ENCODE data around the gene KHDC4.

The KHDC4 gene

DNA sequence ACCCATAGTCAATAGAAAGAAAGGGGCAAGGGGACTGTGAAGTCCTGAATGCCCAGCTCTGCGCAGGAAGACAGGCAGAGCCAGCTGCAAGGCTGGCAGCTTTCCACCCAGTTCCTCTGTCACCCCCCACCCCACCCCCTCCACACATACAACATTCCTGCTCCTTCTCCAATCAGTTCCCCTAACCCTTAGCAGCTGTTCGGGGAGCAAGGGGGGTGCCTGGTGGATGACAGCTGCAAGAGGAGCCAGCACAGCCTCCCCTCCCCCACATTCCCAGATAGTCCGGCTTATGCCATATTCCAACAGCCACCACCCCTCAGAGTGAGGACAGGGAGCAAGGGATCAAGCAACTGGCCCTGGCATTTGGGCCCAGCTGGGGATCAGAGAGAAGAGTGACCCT, 34.5 kb upstream of the KHDC4 start:
- no peak for DNase-seq

DNA sequence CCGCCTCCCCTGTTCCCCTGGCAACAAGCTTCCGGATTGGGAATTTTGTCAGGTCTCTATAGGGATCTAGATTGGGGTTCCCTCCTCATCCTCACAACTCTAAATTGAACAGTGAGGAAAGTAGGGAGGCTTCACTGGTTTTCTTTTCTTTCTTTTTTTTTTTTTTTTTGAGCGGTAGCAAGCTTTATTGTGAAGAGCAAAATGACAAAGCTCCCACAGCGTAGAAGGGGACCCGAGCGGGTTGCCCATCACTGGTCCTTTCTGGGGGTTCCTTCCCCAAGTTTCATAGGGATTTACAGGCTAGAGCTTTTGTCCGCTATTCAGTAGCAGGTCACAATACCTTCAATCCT, 33.8 kb upstream of the KHDC4 start:
- no peak for DNase-seq

DNA sequence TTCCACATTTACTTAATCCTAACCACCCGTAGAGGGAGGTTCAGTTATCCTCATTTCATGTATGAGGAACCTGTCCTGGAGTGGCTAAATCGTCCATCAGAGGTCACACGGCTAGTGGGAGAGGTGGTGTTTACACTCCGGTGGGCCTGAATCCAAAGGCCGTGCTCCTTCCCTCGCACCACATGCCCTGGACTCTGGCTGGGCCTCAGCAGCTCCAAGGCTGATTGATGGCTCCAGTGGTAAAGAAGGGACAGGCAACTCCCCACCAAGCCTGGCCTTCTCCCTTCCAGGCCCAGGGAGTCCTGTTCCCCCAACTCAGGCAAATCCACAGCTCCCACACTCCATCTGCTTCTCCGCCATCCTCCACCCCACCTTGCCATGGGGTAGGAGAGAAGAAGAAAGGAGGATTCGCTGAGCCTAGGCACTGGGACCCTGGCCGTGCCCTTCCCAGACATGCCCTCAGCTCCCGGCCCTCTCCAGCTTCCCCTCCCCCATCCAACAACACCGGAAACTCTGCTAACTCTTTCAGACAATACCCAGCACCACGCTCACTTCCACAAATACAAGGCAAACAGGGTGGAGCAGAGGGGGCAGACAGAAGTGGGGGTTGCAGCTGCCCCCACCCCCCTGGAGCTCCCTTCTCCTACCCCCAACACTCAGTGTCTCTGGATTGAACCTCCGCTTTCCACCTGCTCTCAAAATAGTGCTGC, 33.3 kb upstream of the KHDC4 start:
- no peak for DNase-seq

DNA sequence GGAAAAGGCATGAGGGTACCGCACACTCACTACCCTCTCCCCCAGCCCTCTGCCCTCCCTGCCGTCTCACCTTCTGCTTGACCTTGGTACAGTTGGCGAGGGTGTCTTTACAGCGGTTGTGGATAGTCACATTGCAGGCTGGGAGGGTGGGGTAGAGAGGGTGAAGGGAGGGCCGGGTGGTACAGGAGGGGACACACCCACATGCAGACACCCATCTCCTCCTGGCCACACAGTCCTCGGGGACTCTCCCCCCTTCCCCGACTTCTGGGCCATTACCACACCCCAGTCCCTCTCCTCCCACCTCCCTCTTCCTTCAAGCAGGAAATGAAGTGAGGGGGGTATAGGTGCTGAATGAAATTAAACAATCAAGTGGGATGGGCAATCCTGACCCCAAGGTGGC, 32.5 kb upstream of the KHDC4 start:
- DNase-seq = no peak

DNA sequence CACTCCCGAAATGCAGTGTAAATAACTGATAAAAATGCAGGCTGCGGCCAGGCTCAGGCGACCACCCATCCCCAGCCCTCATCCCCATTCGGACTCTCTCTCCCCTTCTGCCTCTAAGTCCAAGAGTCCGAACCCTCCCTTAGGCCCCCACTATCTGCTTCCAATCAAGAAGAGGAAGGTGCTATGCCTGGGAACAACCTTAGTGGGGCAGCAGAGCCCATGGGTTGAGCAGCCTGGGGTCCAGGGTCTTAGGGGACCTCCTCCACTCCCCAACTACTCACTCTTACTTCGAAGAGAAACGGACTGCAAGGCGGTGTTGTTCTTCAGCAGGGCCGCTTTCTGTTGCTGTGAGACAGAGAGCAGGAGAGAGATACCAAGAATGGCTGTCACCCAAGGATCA, 31.9 kb upstream of the KHDC4 start:
- no peak for DNase-seq

DNA sequence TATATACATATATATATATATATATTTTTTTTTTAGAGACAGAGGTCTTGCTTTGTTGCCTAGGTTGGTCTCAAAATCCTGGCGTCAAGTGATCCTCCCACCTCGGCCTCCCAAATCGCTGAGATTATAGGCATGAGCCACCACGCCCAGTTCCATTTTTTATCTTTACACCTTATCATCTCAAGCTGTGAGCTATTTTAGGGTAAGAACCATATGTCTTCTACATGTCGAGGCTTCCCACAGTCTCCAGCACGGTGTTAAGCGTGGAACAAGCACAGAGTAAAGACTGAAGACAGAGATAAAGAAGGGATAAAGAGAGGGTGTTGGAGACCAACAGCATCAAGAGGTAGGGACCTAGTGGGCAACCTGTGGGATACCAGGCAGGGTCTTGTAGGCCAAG, 30.0 kb upstream of the KHDC4 start:
- no peak for DNase-seq

DNA sequence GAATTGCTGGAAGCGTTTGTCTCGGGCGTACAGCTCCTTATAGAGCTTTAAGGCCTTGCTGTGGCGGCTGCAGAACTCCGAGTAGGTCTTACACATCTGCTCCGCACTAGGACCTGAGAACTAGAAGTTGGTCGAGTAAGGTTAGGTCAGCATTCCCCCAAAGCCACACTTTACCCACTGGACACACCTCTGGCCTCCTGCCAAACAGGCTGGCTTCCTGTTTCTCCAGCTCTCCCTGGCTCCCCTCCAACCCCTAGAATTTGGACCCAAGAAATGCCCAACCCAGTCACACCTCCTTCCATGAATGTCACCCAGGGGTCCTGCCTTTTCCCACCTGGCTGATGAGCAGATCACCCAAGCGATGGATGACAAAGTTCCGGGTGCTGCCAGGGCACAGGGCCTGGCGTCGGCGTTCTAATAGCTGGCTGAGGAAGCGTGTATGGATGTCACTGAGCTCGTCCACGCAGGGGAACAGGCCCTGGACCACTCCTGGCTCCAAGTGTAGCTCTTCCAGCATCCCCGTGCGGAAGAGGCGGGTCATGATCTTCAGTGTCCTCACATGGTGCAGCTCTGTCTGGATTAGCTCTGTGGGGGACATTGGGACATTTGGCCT, 28.5 kb upstream of the KHDC4 start:
- no peak for DNase-seq

DNA sequence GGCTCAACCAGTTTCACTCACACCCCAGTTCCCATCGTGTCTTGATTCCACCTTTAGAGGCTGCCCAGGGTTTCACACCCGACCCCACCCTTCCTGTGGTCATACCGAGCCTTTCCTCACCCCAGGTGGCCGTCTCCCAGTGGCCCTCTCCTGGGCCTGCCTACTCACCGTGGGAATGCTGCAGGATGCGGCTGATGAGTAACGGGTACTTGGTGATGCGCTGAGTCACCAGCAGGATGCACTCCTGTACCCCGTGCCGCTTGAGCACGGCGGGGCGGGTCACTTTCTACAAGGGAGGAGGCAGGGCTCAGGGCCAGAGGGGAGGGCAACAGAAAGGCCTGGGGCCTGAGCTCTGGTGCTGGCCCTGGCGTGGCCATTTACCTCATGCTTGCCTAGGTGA, 27.7 kb upstream of the KHDC4 start:
- no peak for DNase-seq

DNA sequence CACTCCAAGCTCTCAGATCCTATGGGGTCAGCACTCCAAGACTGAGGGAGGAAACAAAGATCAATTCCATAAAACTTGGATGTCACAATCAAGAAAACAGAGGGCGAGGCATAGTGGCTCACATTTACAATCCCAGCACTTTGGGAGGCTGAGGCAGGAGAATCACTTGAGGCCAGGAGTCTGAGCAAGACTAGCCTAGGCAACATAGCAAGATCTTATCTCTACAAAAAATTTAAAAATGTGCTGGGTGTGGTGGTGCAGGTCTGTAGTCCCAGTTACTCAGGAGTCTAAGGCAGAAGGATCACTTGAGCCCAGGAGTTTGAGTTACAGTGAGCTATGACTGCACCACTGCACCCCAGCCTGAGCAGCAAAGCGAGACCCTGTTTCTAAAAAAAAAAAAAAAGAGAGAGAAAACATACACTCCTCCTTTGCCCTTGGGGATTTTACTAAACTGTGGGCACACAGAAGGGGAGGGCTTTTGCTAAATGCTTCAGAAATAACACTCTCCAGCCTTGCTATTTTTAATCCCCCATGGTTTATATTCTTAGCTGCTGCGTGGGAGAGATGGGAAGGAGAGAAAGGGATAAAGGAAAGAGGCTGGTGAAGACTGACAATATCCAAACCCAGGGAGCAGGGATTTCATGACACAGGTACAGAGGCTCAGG, 26.0 kb upstream of the KHDC4 start:
- no peak for DNase-seq

DNA sequence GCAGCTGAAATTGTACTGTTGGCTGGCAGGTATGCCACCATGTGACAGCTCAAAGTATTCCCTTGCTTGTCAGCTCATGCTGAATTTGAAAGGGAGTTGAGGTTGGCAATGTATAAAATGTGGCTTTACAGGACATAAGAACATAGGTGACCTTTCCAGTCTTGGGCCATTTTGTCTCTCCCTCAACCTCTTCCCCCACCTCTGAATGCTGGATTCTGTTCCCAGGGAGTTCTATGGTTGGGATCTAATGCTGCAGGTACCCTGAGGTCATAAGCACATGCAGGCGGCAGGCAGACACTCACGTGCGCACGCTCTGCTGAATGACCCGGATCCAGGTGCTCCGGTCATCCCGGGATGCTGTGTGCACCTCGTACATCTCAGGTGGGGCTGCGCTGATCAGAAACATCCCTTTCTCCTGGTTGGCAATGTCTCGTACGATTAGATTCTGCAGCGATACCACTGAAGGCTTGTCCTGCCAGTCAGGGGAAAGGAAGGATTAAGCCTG, 23.2 kb upstream of the KHDC4 start:
- DNase-seq = no peak

DNA sequence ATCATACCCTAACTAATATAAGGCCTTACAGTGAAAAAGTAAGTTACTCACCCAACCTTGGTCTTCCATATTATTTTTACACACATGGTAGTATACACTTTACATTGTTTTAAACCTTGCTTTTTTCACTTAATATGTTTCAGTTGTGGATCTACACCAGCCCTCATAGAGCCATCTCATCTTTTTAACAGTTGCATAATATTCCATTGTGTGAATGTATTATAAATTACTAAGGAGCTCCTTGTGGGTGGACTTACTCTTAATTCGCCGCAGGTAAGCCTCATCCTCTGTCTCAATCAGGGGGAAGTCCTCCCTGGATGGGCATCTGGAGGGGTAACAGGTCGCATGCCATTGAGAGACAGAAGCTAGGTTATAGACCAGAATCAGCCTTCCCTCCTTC, 20.4 kb upstream of the KHDC4 start:
- no peak for DNase-seq

DNA sequence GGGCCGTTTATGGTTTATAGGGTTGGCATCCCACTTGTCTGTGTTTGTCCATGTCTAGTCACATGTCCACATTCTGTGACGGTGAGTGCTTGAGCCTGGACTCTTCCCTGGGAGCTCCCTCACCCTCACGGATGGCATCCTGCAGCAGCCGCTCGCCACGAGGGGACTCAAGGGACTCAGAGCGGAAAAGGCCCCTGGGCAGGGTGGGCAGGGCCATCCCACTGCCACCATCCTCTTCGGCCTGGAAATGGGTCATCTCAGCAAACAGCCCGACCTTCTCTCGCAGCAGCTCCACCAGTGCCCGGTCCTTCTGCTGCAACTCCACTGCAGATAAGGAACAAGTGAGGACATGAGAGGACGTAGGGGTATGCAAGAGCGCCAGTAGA, 18.3 kb upstream of the KHDC4 start:
- no peak for DNase-seq

DNA sequence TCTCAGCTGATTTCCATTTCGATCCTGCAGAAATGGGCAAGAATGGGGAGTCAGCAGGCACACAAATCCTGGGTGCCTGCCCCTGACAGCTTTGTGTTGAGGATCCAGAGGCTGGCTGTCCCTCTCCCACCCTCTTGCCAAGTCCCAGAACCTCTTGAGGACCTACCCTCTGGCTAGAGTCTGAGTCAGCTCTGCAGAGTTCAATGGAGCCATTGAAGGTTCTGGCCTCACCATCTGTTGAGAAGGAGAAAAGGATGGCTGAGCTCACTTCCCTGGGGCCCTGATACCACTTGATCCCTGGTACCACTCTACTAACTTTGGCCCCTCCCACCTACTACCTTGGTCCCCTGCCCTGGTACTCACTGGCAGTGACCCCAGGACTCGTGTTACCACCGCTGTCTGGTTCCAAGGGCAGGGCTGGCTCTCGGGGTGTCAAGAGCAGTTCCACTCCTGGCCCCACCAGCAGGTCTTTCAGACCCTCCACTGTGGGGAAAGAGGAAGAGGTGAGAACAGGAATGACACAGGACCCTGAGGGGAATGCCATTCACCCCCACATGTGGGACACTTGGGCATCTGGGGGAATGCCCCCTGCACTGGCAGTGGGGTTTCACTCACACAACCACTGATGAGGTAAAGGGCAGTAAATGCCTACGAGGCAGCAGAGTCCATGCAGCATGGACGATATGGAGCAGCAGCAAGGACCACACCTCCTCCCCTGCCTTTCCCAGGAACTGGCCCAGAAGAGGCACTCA, 17.7 kb upstream of the KHDC4 start:
- DNase-seq = peak in 1 of 2 experiments; percentile 21

DNA sequence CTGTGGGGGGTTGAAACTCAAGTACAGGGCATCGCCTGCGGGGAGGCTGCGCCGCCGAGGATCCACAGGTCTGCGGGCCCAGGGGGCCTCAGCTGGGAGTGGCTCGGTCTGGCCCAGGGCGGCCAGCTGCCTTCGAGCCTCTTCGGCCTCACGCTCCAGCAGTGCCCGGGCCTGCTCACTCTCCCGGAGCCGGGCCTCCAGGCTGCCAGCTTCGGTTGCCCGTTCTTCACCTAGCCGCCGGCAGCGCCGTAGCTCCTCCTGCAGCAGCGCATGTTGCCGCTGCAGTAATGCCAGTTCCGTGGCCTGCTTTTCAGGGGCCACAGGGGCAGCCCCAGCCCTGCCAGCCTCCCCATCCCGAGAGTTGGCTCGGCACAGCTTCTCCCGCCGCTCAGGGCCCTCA, 16.6 kb upstream of the KHDC4 start:
- no peak for DNase-seq

DNA sequence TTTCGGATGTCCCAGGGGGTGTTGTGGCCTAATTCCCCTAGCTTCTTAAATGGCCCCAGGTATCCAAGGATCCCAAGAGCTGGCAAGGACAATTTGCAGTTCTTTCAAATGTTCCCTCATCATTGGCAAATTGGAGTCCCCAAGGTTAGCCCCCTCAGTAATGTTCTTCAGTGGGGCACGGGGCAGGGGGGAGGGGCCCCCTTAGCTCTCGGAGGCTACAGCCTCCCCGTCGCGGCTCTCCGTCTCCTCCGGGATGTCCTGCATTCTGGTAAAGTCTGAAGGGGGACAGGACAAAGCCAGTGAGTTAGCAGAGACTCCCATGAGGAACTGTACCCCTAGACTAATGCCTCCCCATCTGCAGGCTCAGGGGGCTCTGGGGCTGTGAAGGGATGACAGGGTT, 13.5 kb upstream of the KHDC4 start:
- DNase-seq = no peak

DNA sequence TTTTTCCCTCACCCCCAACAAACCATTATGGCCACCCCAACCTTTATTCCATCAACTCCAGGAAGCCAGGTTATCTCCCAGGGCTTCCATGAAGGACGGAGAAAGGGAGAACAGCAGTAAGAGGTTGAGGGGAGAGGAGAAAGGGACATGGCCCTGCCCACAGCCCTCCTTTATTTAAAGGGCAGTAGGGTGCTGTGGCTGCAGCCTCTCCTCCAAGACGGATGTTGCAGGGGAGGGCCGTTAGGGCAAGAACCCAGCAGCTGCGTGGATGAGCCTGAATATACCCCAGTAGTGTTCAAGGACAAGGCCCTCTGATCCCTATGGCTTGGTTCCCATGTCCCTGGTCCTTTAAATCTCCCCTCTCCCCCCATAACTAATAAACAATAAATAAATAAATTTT, 13.1 kb upstream of the KHDC4 start:
- DNase-seq = no peak

DNA sequence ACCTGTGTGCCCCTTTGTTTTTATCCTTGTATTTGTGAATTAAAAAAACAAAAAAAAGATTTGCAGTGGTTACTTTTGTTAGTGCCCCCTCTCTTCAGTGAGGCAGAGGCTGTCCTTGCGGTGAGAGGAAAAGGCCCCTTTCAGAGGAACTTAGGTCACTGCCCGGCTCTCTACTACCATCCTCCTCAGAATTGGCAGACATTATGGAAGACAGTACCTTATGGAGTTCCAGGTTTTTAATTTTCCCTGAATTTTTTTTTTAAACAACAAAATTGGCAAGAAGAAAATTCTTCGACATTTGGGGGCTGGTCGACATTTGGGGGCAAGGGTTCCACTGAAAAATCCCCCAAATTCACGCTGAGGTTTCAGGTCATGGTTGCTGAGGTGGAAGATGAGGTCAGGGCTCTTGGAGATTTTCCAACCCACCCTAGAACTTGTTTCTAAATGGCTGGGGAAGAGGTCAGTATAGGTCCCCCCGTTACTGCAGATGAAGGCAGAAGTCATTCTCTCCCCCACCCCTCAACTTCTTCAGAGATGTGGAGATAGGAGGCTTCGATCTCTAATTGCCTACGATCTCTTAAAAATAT, 12.5 kb upstream of the KHDC4 start:
- DNase-seq = no peak

DNA sequence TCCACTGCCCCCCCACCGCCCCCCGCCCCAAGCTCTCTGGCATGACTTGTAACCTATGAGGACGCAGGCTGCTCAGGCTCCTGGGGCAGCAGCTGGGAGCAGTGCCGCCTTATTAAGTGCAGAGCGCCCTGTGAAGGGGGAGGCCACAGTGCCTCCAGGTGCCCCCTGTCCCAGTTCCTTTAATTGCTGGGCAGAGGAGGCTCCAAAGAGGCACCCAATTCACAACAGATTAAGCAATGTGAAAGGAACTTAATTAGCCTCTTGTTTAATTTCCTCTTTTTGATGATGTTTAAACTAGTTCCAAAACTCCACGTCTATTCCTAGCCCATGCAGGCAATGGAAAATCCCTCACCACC, 10.2 kb upstream of the KHDC4 start:
- no peak for DNase-seq

DNA sequence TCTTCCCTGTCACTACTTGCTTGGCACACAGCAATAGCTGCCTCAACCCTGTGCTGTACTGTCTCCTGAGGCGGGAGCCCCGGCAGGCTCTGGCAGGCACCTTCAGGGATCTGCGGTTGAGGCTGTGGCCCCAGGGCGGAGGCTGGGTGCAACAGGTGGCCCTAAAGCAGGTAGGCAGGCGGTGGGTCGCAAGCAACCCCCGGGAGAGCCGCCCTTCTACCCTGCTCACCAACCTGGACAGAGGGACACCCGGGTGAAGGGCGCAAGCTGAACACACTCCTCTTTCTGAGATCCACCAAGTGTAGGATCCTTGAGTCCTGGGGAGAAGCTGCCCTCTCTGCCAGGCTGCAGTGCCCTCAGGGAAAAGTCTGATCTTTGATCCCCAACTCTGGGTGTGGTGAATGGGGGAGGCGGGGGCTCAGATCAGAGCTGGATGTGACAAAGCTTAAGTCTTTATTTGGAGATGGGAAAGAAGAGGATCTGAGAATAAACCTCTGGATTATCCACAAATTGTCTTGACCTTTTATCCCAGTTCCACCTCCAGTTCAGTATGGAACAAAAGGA, 8.4 kb upstream of the KHDC4 start:
- no peak for DNase-seq

DNA sequence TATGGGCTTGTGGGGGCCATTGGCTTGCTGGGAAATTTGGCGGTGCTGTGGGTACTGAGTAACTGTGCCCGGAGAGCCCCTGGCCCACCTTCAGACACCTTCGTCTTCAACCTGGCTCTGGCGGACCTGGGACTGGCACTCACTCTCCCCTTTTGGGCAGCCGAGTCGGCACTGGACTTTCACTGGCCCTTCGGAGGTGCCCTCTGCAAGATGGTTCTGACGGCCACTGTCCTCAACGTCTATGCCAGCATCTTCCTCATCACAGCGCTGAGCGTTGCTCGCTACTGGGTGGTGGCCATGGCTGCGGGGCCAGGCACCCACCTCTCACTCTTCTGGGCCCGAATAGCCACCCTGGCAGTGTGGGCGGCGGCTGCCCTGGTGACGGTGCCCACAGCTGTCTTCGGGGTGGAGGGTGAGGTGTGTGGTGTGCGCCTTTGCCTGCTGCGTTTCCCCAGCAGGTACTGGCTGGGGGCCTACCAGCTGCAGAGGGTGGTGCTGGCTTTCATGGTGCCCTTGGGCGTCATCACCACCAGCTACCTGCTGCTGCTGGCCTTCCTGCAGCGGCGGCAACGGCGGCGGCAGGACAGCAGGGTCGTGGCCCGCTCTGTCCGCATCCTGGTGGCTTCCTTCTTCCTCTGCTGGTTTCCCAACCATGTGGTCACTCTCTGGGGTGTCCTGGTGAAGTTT, 7.8 kb upstream of the KHDC4 start:
- DNase-seq = no peak

DNA sequence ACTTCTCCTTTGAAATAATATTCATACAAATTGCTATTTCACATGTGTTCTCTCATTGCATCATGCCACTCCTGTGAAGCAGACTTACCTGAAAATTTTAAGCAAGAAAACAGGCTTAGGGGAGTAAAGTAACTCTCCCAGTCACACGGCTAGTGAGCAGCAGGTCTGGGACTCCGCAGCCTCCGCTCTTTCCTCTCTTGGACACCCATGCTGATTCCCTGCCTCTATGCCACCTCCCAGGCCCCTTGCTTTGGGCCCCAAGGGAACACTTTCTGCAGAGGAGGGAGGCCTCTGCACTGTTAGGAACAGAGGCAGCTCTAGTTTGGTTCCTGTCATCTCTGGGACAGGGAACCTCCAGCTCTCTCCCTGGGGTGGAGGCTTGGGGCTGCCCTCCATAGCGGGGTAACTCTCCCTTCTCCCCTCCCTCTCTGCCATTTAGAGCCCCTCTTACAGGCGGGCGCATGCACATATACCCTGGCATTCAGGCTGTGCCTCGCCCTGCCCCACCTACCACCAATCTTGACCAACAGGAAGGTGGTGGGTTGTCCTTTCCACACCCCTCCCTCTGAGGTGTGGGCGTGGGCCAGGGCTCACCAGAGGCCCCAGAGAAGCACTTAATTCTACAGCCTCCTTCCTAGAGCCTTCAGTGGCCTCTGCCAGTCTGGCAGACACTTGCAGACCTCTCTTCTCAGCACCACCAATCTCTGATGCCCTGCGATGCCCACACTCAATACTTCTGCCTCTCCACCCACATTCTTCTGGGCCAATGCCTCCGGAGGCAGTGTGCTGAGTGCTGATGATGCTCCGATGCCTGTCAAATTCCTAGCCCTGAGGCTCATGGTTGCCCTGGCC, 7.0 kb upstream of the KHDC4 start, which contains the start of gene RXFP4:
TSS of gene RXFP4 (plus strand) at position 646 of the 852 bp plus-strand sequence. CDS start at position 718, 72 bp downstream.
- DNase-seq = no peak
